ENCODE results near the gene PLXNA4. TPM values are rescaled to one million over a fixed set of nuclear protein-coding genes. Genes with fewer than 3 reads are reported as not detected.

Gene PLXNA4
- total and polyA plus RNA-seq, 9 of the 15 experiments (the other 6 are each of a cell fraction or from before 2014, with no cell fraction given): under 0.01 to 0.09 TPM; not detected in 7

DNA sequence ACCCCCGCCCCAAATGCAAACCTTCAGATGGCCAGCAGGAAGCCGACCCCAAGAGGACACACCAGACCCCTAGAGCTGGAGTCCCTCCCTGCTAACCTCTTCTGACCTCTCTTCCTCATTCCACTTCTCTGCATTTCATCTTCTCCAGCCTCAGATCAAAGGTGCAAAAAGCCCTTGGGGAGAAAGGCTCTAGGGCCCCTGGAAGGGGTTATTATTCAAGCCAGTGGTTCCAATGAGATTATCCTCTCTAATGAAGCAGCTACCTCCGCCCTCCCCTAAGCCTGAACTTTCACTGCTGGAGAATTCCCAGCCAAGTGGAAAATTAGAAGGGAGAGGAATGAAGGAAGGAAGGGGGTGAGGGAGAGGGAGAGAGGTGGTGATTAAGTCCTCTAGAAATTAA lies 343.9 kb downstream of the PLXNA4 start (continued):
- TF ChIP-seq, protein P1, sequence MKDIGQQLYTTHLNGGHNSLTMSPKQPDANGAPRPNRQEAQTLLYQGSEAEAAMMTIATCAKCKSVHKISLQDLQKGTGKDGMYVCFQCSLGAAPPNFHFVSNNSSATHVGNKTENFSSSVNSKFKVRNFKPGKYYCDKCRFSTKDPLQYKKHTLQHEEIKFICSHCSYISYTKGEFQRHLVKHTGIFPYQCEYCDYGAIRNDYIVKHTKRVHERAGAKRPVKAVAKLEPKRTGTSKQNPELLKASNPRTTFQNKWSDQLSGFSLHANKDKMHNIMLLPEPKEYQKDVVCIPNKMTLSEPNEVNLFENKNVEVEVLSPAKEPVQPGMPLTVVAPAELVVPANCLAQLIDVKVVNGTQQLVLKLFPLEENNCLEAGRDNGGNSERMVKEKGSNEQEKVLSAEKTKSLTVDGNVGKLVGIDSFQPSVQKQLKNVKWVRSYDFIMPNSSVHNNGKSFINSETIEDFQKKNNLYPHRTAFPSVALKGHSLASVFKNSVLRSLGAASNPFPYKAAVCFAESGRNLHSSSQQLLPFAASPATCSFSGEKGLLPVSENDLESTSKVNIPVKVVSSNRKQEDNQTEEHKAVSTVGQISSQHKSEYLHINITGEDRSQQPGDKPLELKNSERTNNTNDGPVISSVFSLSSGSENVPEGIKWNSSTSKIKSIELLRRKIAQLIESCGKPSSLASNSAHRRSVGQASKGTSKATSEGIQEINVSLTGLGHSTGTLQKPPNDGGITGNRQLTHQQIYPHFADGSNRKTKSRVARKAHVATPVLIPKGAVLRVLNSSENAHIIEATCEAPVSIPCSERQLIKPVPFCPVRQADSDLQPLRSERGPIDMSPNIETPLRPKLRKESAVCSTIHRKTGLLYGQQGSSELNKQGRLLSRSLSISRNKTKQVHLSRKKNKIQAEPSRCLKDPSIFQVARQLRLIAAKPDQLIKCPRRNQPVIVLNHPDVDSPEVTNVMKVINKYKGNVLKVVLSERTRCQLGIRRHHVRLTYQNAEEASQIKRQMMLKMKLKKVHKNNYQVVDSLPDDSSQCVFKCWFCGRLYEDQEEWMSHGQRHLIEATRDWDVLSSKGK (CRISPR knock-in tag; IDR thresholded peaks at IDR 0.05): no peak
- TF ChIP-seq ZNF263 (CRISPR knock-in tag; IDR thresholded peaks at IDR 0.05; ENCODE audit: borderline replicate concordance) (no peak), HNRNPLL (IDR thresholded peaks at IDR 0.05; ENCODE audit: low read depth, low read length, poor library complexity, severe bottlenecking) (no peak), JUNB (CRISPR knock-in tag; conservative IDR thresholded peaks at IDR 0.05) (no peak), BRD4 (IDR thresholded peaks at IDR 0.05) (no peak)

DNA sequence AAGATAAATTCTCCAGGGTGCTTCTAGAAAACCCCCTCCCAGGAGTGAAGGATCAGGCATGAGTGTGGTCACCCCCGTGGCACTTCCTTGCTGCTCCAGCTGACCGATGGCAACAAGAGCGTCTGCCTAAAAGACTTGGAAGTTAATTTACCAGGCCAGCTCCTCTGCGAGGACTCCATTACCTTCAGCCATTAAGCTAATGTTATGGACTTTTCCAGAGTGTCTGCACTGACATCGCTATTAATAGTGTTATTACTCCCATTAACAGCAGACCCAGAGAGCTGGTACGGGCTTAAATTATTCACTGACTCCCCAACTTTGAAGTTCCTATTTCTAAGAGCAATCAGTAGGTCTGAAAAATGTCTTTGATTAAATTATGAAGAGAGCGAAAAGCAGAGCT lies 345.8 kb downstream of the PLXNA4 start:
- BruUV-seq (replicated peaks): no TSS peak

More for the DNA sequence above, 345.8 kb downstream of the PLXNA4 start:
- Histone ChIP-seq H3K4me2 (ENCODE audit: insufficient read depth, low read length) (no peak overlapping the region), H3K4me1 (replicated peaks in 1 of 2; ENCODE audit: control insufficient read depth in 2 of 2, insufficient read depth in 2 of 2, low read length in 2 of 2) (no peaks in the 10 kb centered on the region), H3K4me3 (no peak overlapping the region), H3K27ac (ENCODE audit: extremely low read depth, low read depth, low read length) (no peak overlapping the region), H3K9ac (ENCODE audit: insufficient read depth in 1 of 2, low read depth in 2 of 2, low read length in 2 of 2) (no peak overlapping the region), H3K79me2 (ENCODE audit: control insufficient read depth, insufficient read depth, low read length) (no peaks in the 10 kb centered on the region), H3K9me3 (replicated peaks; ENCODE audit: control insufficient read depth, insufficient read depth, low read depth, low read length) (no peaks in the 10 kb centered on the region), H3K36me3 (ENCODE audit: control insufficient read depth, insufficient read depth, low read length) (no peaks in the 10 kb centered on the region), H4K20me1 (replicated peaks; ENCODE audit: control insufficient read depth, insufficient read depth, low read length) (peaks cover 4% of the 10 kb centered on the region; the same call in 1 of the 2 replicates), H3K9me1 (ENCODE audit: control insufficient read depth, insufficient read depth, low read length) (no peaks in the 10 kb centered on the region), H3K27me3 (ENCODE audit: control insufficient read depth in 2 of 2, insufficient read depth in 2 of 2, low read length in 2 of 2) (peaks cover 5 to 17% of the 10 kb centered on the region in 2 experiments; a peak in 3 of 5 replicates), H2AFZ (ENCODE audit: low read depth, low read length) (no peak overlapping the region)
- intact Hi-C loops (cut with micrococcal nuclease): no loop called here
- WGBS (ENCODE audit: insufficient coverage, low coverage, missing lambda C conversion rate): under 1% methylated on average over 7 of the region's 7 CpGs
- ChIA-PET CTCF (ENCODE audit: low intra/inter-chr PET ratio) (no interaction called here), POLR2A (interaction anchor here (0.6 to 0.9 kb wide), 2 partner anchors 11 to 95 kb away, joined by 3 read pairs; no protein-coding TSS in a partner anchor)
- no peak for DNase-seq (ENCODE audit: extremely low read depth in 1 of 4, low spot score in 3 of 4)
- in situ Hi-C loops (cut with MboI): no loop called here
- TF ChIP-seq STAT5A (IDR thresholded peaks at IDR 0.05; ENCODE audit: borderline replicate concordance, low read length): no peak
- TF ChIP-seq, protein P2, sequence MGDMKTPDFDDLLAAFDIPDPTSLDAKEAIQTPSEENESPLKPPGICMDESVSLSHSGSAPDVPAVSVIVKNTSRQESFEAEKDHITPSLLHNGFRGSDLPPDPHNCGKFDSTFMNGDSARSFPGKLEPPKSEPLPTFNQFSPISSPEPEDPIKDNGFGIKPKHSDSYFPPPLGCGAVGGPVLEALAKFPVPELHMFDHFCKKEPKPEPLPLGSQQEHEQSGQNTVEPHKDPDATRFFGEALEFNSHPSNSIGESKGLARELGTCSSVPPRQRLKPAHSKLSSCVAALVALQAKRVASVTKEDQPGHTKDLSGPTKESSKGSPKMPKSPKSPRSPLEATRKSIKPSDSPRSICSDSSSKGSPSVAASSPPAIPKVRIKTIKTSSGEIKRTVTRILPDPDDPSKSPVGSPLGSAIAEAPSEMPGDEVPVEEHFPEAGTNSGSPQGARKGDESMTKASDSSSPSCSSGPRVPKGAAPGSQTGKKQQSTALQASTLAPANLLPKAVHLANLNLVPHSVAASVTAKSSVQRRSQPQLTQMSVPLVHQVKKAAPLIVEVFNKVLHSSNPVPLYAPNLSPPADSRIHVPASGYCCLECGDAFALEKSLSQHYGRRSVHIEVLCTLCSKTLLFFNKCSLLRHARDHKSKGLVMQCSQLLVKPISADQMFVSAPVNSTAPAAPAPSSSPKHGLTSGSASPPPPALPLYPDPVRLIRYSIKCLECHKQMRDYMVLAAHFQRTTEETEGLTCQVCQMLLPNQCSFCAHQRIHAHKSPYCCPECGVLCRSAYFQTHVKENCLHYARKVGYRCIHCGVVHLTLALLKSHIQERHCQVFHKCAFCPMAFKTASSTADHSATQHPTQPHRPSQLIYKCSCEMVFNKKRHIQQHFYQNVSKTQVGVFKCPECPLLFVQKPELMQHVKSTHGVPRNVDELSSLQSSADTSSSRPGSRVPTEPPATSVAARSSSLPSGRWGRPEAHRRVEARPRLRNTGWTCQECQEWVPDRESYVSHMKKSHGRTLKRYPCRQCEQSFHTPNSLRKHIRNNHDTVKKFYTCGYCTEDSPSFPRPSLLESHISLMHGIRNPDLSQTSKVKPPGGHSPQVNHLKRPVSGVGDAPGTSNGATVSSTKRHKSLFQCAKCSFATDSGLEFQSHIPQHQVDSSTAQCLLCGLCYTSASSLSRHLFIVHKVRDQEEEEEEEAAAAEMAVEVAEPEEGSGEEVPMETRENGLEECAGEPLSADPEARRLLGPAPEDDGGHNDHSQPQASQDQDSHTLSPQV (IDR thresholded peaks at IDR 0.05): no peak
- no peak for TF ChIP-seq KLF1 (tag; IDR thresholded peaks at IDR 0.05)
- no peak for TF ChIP-seq ZNF668 (CRISPR knock-in tag; IDR thresholded peaks at IDR 0.05)
- no peak for TF ChIP-seq PYGO2 (tag; IDR thresholded peaks at IDR 0.05)
- FAIRE-seq: no peak
- no peak for ATAC-seq
